Testis (tissue), 2 donors: ENCODE measurements around the gene SUSD3.

ENCODE experiments used
- CTCF ChIP-seq, 3 experiments: fragments of 450-650 bp in 2 of 3; fragments of 200-600 bp in 1 of 3; sonication (generic) in 1 of 3; IDR thresholded peaks; one replicate each; pipeline ENCODE4 v1.5.1; 2016 to 2019; ENCODE audit warnings: antibody characterized with exemption in 3 of 3, mild to moderate bottlenecking in 2 of 3, moderate library complexity in 1 of 3
- POLR2A ChIP-seq: fragments of 450-650 bp; IDR thresholded peaks from one replicate; pipeline ENCODE4 v1.6.1; 2017; ENCODE audit warnings: antibody characterized with exemption, mild to moderate bottlenecking, moderate library complexity

GRCh38 chr9:93116072-93116961 is 57.8 kb downstream of the SUSD3 start:
- TF ChIP-seq CTCF (IDR thresholded peaks at IDR 0.05): no peak
- no peak for TF ChIP-seq POLR2A
